Dendritic cell treated with granulocyte-macrophage colony-stimulating factor and Interleukin-4, amounts not matched to agents 40 ng/mL and 50 ng/mL, for 4 days (primary cell): ENCODE results near the gene ADAP2.
"Not testable (repeated sequence)": the region's sequence is repeated elsewhere in the genome, so short reads cannot be mapped to it uniquely, and the experiment has no call there.

ENCODE experiments used
- H3K27ac Mint-ChIP-seq: one replicate; pipeline ENCODE4 v1.8.0; 2022; ENCODE audit warnings: mild to moderate bottlenecking, mixed read lengths
- H3K27me3 Mint-ChIP-seq: one replicate; pipeline ENCODE4 v1.8.0; 2022; ENCODE audit warnings: mild to moderate bottlenecking, mixed read lengths
- H3K36me3 Mint-ChIP-seq: one replicate; pipeline ENCODE4 v1.8.0; 2022; ENCODE audit warnings: low read depth, mixed read lengths
- H3K4me1 Mint-ChIP-seq: one replicate; pipeline ENCODE4 v1.8.0; 2022; ENCODE audit warnings: low read depth, mixed read lengths
- H3K4me3 Mint-ChIP-seq: one replicate; pipeline ENCODE4 v1.8.0; 2022; ENCODE audit warnings: mild to moderate bottlenecking, moderate library complexity, mixed read lengths
- H3K9me3 Mint-ChIP-seq: one replicate; pipeline ENCODE4 v1.8.0; 2022; ENCODE audit warnings: mixed read lengths
- intact Hi-C: fragments of 100-400 bp; cut with micrococcal nuclease; formaldehyde crosslinking; loops from one replicate; pipeline ENCODE4 v1.15.0; 2022

ADAP2 gene

DNA sequence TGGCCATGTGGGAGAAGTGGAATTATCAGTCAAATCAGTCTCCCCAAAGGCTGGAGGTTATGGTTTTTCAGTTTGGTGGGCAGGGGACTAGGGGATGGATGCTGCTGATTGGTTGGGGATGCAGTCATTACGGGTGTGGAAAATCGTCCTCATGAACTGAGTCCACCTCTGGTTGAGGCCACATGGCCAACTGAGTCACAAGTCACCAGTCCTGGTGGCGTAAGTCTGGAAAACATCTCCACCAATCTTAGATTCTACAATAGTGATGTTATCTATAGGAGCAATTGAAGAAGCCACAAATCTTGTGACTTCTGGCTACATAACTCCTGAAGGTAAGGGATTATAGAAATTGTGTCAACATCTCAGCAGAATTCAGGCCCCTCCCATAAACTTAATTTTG lies 43.9 kb downstream of the ADAP2 start:
- no peak overlapping the region for H3K4me3 Mint-ChIP-seq
- no peak overlapping the region for H3K27ac Mint-ChIP-seq
- peaks cover 61% of the 10 kb centered on the region for H3K4me1 Mint-ChIP-seq
- peaks cover 60% of the 10 kb centered on the region for H3K36me3 Mint-ChIP-seq
- intact Hi-C loops = no loop called here
- H3K27me3 Mint-ChIP-seq = no peaks in the 10 kb centered on the region
- H3K9me3 Mint-ChIP-seq = no peaks in the 10 kb centered on the region

DNA sequence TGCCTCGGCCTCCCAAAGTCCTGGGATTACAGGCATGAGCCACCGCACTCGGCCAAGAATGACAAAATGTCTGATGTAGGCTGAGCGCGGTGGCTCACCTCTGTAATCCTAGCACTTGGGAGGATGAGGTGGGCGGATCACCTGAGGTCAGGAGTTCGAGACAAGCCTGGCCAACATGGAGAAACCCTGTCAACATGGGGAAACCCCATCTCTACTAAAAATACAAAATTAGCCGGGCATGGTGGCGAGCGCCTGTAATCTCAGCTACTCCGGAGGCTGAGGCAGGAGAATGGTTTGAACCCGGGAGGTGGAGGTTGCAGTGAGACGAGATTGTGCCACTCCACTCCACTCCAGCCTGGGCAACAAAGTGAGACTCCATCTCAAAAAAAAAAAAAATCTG lies 46.2 kb downstream of the ADAP2 start:
- Mint-ChIP-seq H3K4me3 (peak overlapping the region; percentile 13), H3K4me1 (peaks cover 48% of the 10 kb centered on the region), H3K36me3 (peaks cover 77% of the 10 kb centered on the region), H3K27ac (peak overlapping the region; percentile 94)
- not testable (repeated sequence) for H3K9me3 Mint-ChIP-seq, H3K27me3 Mint-ChIP-seq
- intact Hi-C loops = loop anchor here (1.0 kb wide), 1 partner anchor 14 kb away; no protein-coding TSS in a partner anchor

DNA sequence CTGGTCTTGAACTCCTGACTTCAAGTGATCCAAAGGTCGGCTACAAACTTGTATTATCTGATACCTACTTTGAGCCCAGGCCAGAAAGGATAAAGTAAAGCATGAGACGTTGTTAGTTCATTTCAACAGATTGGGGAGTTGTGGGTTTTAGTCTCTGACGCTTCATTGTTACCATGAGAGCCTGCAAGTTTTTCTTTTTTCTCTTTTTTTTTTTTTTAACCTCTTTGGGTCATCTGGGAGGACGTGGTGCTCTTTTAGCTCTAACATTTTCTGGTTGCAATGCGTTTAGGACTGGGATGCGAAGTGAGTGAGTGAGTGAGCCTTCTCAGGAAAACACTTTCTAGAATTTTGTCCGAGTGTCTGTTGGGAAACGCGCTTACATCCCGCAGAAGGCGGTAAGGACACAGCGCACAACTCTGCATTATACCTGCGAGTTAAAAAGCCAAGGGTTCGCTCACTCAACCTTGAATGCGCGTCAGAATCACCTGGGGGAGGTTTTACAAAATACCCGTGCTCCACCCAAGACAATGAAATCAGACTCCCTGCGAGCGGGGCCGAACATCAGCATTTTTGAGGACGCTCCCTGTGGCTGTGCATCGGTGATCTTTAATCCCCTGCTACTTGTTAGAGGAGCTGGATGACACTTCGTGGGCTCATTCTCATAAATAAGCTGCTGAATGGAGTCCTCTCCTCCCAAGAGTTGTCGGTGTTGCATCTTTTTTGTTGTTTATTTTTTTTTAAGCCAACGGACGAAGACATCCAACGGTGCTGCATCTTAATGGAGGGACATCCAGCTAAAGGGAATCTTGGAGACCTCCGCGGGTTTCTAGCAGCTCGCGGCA lies 48.5 kb downstream of the ADAP2 start:
- intact Hi-C loops = loop anchor here (5.0 kb wide), 2 partner anchors 48 to 63 kb away; partner anchors contain the start of genes ADAP2 and TEFM
- H3K27me3 Mint-ChIP-seq = no peaks in the 10 kb centered on the region
- H3K36me3 Mint-ChIP-seq = peaks cover 77% of the 10 kb centered on the region
- H3K4me3 Mint-ChIP-seq = peak overlapping the region; percentile 98
- peaks cover 46% of the 10 kb centered on the region for H3K4me1 Mint-ChIP-seq
- H3K27ac Mint-ChIP-seq = peak overlapping the region; percentile 94
- H3K9me3 Mint-ChIP-seq = no peaks in the 10 kb centered on the region

DNA sequence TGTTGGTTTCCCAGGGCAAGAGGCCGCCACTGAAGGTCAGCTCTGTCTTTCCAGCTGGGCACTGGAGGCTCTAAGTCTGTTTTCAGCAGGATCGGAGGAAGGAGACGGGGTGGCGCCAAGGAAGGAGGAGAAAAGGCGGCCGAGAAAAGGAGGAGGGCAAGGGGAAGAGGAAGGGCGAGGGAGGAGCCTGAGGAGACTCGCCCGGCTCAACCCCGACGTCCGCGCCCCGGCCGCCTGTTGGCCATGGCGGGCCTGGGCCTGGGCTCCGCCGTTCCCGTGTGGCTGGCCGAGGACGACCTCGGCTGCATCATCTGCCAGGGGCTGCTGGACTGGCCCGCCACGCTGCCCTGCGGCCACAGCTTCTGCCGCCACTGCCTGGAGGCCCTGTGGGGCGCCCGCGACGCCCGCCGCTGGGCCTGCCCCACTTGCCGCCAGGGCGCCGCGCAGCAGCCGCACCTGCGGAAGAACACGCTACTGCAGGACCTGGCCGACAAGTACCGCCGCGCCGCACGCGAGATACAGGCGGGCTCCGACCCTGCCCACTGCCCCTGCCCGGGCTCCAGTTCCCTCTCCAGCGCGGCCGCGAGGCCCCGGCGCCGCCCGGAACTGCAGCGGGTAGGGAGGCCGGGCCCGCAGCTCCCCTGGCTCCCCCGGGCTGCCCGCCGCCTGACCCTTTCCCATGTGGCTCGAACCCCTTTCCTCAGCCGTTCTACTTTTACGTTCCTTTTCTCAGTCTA lies 49.3 kb downstream of the ADAP2 start, which contains the start of gene RNF135:
RNF135 (plus strand) TSS at position 209 of the 737 bp plus-strand sequence; CDS start at position 244, 35 bp downstream.
- Mint-ChIP-seq H3K4me1 (peaks cover 51% of the 10 kb centered on the region), H3K4me3 (peak within 1 kb of the TSS; percentile 98), H3K27ac (peak within 1 kb of the TSS; percentile 94), H3K36me3 (peaks cover 77% of the 10 kb centered on the region), H3K27me3 (no peaks in the 10 kb centered on the region), H3K9me3 (no peaks in the 10 kb centered on the region)
- intact Hi-C loops = loop anchor here (5.0 kb wide), 2 partner anchors 49 to 64 kb away; partner anchors contain the start of genes ADAP2 and TEFM

DNA sequence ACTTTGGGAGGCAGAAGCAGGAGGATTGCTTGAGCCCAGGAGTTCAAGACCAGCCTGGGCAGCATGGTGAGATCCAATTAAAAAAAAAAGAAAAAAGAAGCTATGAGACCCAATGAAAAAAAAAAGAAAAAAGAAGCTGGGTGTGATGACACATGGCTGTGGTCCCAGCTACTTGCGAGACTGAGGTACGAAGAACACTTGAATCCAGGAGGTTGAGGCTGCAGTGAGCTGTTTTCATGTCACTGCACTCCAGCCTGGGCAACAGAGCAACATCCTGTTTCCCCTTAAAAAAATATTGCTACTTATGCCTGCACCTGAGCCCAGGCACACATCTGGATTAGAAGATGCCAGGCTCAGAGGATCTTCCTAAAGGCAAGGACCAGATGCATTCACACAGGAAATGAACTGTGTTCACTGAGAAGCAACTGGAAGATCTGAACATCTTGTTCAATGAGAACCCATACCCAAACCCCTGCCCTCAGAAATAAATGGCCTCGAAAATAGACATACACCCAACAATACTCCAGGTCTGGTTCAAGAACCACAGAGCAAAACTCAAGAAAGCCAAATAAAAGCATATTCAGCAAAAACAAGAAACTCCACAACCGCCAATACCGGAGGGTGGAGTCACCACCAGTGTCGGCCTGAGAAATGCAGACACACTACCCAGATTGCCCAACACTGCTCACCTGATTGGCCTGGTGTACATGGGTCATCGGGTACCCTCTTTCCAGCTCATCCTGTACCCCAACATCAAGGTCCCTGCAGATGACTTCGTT lies 53.5 kb downstream of the ADAP2 start:
- Mint-ChIP-seq H3K9me3 (no peaks in the 10 kb centered on the region), H3K27me3 (no peaks in the 10 kb centered on the region), H3K4me3 (no peak overlapping the region), H3K27ac (peak overlapping the region; percentile 25), H3K36me3 (peaks cover 69% of the 10 kb centered on the region), H3K4me1 (peaks cover 44% of the 10 kb centered on the region)
- intact Hi-C loops = no loop called here

DNA sequence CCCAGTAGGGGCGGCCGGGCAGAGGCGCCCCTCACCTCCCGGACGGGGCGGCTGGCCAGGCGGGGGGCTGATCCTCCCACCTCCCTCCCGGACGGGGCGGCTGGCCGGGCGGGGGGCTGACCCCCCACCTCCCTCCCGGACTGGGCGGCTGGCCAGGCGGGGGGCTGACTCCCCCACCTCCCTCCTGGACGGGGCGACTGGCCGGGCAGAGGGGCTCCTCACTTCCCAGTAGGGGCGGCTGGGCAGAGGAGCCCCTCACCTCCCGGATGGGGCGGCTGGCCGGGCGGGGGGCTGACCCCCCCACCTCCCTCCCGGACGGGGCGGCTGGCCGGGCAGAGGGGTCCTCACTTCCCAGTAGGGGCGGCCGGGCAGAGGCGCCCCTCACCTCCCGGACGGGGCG lies 58.2 kb downstream of the ADAP2 start:
- H3K4me1 Mint-ChIP-seq = peaks cover 39% of the 10 kb centered on the region
- not testable (repeated sequence) for H3K27me3 Mint-ChIP-seq

DNA sequence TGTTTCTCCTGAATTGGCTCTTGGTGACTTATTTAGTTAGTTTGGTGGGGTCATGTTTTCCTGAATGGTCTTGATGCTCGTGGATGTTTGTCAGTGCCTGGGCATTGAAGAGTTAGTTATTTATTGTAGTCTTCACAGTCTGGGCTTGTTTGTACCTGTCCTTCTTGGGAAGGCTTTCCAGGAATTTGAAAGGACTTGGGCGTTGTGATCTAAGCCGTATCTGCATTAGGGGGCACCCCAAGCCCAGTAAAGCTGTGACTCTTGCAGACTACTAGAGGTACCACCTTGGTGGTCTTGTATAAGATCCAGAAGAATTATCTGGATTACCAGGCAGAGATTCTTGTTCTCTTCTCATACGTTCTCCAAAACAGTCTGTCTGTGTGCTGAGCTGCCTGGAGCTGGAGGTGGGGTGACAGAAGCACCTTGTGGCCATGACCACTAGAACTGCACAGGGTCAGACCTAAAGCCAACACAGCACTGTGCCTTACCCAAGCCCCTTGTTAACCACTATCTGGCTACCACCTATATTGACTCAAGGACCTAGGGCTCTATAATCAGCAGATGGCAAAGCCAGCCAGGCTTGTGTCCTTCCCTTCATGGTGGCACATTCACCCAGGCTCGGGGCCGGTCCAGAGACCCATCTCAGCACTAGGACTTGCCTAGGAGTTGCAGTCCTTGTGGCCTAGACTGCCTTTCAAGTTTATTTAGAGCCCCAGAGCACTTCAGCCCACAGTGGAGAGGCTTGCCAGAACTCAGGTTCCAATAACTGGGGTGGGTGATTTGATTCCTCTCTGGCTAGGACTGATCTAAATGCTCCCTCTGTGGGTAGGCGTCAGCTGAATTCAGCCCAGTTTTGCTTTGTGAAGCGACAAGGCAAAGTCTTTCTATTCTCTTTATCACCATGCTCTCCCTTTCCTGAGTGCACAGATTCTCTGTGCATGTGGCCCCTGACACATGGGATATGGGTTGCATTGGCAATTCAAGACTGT lies 60.1 kb downstream of the ADAP2 start:
- peak overlapping the region; percentile 26 for H3K27ac Mint-ChIP-seq
- no peaks in the 10 kb centered on the region for H3K9me3 Mint-ChIP-seq
- no peak overlapping the region for H3K4me3 Mint-ChIP-seq
- peaks cover 23% of the 10 kb centered on the region for H3K4me1 Mint-ChIP-seq
- intact Hi-C loops = no loop called here
- peaks cover 54% of the 10 kb centered on the region for H3K36me3 Mint-ChIP-seq
- no peaks in the 10 kb centered on the region for H3K27me3 Mint-ChIP-seq

More for the DNA sequence above, 58.2 kb downstream of the ADAP2 start:
- H3K4me3 Mint-ChIP-seq, intact Hi-C loops, H3K27ac Mint-ChIP-seq, H3K9me3 Mint-ChIP-seq: not testable (repeated sequence)
- H3K36me3 Mint-ChIP-seq = peaks cover 54% of the 10 kb centered on the region

DNA sequence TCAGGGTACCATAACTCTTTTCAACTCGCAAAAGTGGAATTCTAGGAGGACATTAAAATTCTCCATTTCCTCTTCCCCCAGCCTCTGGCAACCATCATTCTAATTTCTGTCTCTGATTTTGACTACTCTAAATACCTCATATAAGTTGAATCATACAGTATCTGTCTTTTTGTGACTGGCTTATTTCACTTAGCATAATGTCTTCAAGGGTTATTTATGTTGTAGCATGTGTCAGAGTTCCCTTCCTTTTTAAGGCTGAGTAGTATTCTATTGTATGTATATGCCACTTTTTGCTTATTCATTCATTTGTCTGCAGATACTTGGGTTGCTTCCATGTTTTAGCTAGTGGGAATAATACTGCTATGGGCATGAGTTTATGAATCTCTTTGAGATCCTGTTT lies 61.1 kb downstream of the ADAP2 start:
- Mint-ChIP-seq H3K27me3 (no peaks in the 10 kb centered on the region), H3K9me3 (no peaks in the 10 kb centered on the region), H3K4me3 (no peak overlapping the region), H3K4me1 (peaks cover 19% of the 10 kb centered on the region), H3K27ac (peak overlapping the region; percentile 26), H3K36me3 (peaks cover 57% of the 10 kb centered on the region)
- intact Hi-C loops = no loop called here

DNA sequence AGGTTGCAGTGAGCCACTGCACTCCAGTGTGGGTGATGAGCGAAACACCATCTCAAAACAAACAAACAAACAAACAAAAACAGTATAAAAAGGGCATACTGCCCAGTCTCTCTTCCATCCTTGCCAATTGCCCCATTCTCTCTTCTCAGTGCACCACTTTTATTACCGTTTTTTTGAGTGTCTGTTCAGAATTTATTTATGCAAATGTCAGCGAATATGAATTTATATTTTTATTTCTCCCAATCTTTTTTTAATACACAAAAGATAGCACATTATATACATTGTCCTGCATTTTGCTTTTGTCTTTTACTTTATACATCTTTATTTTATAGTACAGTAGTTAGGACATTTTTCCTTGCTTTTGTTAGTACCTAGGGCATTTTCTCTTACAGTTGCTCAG lies 68.7 kb downstream of the ADAP2 start:
- H3K4me1 Mint-ChIP-seq = no peaks in the 10 kb centered on the region
- intact Hi-C loops = no loop called here
- H3K27me3 Mint-ChIP-seq = no peaks in the 10 kb centered on the region
- H3K36me3 Mint-ChIP-seq = peaks cover 96% of the 10 kb centered on the region
- no peak overlapping the region for H3K27ac Mint-ChIP-seq
- H3K9me3 Mint-ChIP-seq = no peaks in the 10 kb centered on the region
- H3K4me3 Mint-ChIP-seq = no peak overlapping the region

DNA sequence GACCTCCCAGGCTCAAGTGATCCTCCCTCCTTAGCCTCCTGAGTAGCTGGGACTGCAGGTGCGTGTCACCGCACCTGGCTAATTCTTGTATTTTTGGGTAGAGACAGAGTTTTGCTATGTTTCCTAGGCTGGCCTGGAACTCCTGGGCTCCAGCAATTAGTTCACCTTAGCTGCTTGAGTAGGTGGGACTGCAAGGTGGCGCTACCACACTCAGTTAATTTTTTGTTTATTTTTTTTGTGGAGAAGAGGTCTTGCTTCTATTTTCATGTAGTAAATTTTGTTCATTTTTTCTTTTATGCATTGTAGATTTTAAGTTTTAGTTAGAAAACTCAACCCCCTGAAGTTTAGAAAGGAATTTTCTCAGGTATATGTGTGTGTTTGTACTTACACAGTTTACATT lies 70.8 kb downstream of the ADAP2 start:
- H3K36me3 Mint-ChIP-seq = peaks cover 98% of the 10 kb centered on the region
- H3K9me3 Mint-ChIP-seq = no peaks in the 10 kb centered on the region
- no peak overlapping the region for H3K4me3 Mint-ChIP-seq
- H3K27ac Mint-ChIP-seq = no peak overlapping the region
- intact Hi-C loops = no loop called here
- H3K27me3 Mint-ChIP-seq = no peaks in the 10 kb centered on the region
- H3K4me1 Mint-ChIP-seq = no peaks in the 10 kb centered on the region

DNA sequence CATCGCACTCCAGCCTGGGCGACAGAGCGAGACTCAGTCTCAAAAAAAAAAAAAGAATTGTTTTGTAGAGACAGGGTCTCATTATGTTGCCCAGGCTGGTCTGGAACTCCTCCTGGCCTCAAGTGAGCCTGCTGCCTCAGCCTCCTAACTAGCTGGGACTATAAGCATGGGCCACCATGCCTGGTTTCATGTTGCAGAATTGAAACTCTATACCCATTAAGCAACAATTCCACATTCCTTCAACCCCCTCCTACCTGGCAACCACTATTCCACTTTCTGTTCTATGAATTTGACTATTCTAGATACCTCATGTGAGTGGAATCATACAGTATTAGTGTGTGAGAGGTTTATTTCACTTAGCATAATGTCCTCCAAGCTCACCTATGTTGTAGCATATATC lies 73.6 kb downstream of the ADAP2 start:
- Mint-ChIP-seq H3K27ac (no peak overlapping the region), H3K4me1 (no peaks in the 10 kb centered on the region), H3K36me3 (peaks cover 99% of the 10 kb centered on the region), H3K9me3 (no peaks in the 10 kb centered on the region), H3K4me3 (no peak overlapping the region), H3K27me3 (no peaks in the 10 kb centered on the region)
- intact Hi-C loops = no loop called here

DNA sequence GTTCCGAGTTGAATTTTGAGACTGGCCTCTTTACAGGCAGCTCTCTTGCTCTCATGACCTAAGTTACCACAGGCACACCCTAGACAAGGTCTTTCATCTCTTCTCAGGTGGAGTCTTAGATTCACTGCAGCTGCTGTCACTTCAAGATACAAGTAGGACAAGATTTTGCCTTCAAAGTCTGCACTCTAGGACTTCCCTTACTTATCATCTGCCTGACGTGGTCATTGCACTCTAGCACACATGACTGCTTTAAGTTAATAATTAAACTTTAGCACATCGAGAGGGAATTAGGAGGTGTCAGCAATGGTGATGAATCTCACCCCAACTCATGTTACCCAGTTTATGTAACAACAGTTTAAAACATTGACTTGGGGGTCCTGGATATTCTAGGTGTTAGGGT lies 74.7 kb downstream of the ADAP2 start:
- H3K27ac Mint-ChIP-seq = no peak overlapping the region
- no peaks in the 10 kb centered on the region for H3K9me3 Mint-ChIP-seq
- no peaks in the 10 kb centered on the region for H3K27me3 Mint-ChIP-seq
- H3K4me3 Mint-ChIP-seq = no peak overlapping the region
- H3K36me3 Mint-ChIP-seq = peaks cover 99% of the 10 kb centered on the region
- intact Hi-C loops = no loop called here
- no peaks in the 10 kb centered on the region for H3K4me1 Mint-ChIP-seq

DNA sequence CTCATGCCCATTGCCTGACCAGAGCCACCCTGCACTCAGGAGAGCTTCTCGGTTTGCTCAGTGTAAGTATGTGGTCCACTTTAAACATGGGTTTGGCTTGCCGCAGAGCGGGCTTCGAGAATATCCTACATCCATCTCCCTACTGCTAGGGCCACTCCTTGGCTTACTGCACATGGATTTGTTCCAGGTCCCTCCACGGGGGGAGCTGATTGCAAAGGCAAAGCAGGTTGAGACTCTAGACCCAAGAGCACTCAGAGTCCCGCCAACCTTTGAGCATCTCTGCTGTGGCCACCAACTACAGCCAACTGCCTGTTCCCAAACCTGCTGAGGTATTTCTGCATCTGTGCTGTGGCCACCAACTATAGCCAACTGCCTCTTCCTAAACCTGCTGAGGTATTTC lies 75.5 kb downstream of the ADAP2 start:
- Mint-ChIP-seq H3K4me1 (no peaks in the 10 kb centered on the region), H3K4me3 (no peak overlapping the region), H3K27me3 (no peaks in the 10 kb centered on the region), H3K9me3 (no peaks in the 10 kb centered on the region), H3K27ac (no peak overlapping the region), H3K36me3 (peaks cover 99% of the 10 kb centered on the region)
- intact Hi-C loops = no loop called here
